NCI-H1417 treated with DMSO at 0.1 percent for 48 hours (cell line): ENCODE results near the gene PLD1.

ENCODE experiments used
- DNase-seq: peaks from one replicate; lab custom pipeline; 2025; lab: John Stamatoyannopoulos, UW

The PLD1 gene

GRCh38 chr3:171836855-171837254 is 26.6 kb upstream of the PLD1 start:
- no peak for DNase-seq

GRCh38 chr3:171835613-171836012 is 25.3 kb upstream of the PLD1 start:
- no peak for DNase-seq

GRCh38 chr3:171835116-171835515 is 24.8 kb upstream of the PLD1 start:
- no peak for DNase-seq

GRCh38 chr3:171834461-171834801 is 24.1 kb upstream of the PLD1 start:
- DNase-seq: no peak

GRCh38 chr3:171833789-171834460 is 23.6 kb upstream of the PLD1 start:
- DNase-seq: no peak

- DNase-seq: no peak
Observed at GRCh38 chr3:171832989-171833388, 22.7 kb upstream of the PLD1 start.

GRCh38 chr3:171831936-171832335 is 21.7 kb upstream of the PLD1 start:
- no peak for DNase-seq

GRCh38 chr3:171830518-171830875 is 20.2 kb upstream of the PLD1 start:
- DNase-seq: no peak

- no peak for DNase-seq
Observed at GRCh38 chr3:171829841-171830517, 19.7 kb upstream of the PLD1 start.

GRCh38 chr3:171828902-171829770 is 18.9 kb upstream of the PLD1 start:
- DNase-seq: no peak

GRCh38 chr3:171827836-171828458 is 17.7 kb upstream of the PLD1 start:
- DNase-seq: no peak

- DNase-seq: no peak
Observed at GRCh38 chr3:171827385-171827784, 17.1 kb upstream of the PLD1 start.

GRCh38 chr3:171825222-171825828 is 15.0 kb upstream of the PLD1 start:
- no peak for DNase-seq

- DNase-seq: no peak
Observed at GRCh38 chr3:171824824-171825221, 14.5 kb upstream of the PLD1 start.

GRCh38 chr3:171824116-171824515 is 13.8 kb upstream of the PLD1 start:
- DNase-seq: no peak

GRCh38 chr3:171822431-171823106 is 12.3 kb upstream of the PLD1 start:
- no peak for DNase-seq

- DNase-seq: no peak
Observed at GRCh38 chr3:171821778-171822358, 11.6 kb upstream of the PLD1 start.

GRCh38 chr3:171821044-171821443 is 10.8 kb upstream of the PLD1 start:
- no peak for DNase-seq

- DNase-seq: no peak
Observed at GRCh38 chr3:171817074-171817800, 7.0 kb upstream of the PLD1 start.

- DNase-seq: no peak
Observed at GRCh38 chr3:171815973-171816595, 5.8 kb upstream of the PLD1 start.
